ENCODE measurements around the gene GATB. TPM values are rescaled to one million over a fixed set of nuclear protein-coding genes. Genes with fewer than 3 reads are reported as not detected.

The GATB gene
- total RNA-seq, 1 donor from 2014 or later = 18.0 TPM

DNA sequence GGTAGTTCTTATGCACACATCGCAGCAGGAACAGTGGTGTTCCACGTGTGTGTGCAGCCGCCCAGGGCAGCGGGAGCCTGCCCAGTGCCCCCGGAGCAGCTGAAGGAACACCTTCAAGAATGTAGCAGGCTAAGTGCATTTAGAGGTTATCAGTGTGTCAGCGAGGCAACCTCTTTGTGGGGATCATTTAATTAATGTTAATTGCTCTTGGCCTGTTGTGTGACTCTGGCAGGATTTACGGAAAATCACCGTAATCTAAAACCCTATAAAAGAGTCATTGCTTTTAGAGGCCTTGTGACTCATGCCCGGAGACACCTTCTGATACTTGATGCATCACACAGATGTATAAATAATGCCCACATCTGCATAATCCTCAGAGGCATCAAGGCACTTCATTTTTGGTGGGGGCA, 47.3 kb upstream of the GATB start:
- DNase-seq (ENCODE audit: extremely low spot score, unreplicated experiment) = no peak
- Mint-ChIP-seq H3K4me1 (ENCODE audit: unreplicated experiment) (peaks cover 16% of the 10 kb centered on the region), H3K36me3 (ENCODE audit: unreplicated experiment) (no peaks in the 10 kb centered on the region), H3K4me3 (ENCODE audit: unreplicated experiment) (no peak overlapping the region), H3K27me3 (ENCODE audit: unreplicated experiment) (no peaks in the 10 kb centered on the region), H3K9me3 (ENCODE audit: unreplicated experiment) (no peaks in the 10 kb centered on the region), H3K27ac (ENCODE audit: unreplicated experiment) (peak overlapping the region; percentile 36)
- TF ChIP-seq, protein P1, sequence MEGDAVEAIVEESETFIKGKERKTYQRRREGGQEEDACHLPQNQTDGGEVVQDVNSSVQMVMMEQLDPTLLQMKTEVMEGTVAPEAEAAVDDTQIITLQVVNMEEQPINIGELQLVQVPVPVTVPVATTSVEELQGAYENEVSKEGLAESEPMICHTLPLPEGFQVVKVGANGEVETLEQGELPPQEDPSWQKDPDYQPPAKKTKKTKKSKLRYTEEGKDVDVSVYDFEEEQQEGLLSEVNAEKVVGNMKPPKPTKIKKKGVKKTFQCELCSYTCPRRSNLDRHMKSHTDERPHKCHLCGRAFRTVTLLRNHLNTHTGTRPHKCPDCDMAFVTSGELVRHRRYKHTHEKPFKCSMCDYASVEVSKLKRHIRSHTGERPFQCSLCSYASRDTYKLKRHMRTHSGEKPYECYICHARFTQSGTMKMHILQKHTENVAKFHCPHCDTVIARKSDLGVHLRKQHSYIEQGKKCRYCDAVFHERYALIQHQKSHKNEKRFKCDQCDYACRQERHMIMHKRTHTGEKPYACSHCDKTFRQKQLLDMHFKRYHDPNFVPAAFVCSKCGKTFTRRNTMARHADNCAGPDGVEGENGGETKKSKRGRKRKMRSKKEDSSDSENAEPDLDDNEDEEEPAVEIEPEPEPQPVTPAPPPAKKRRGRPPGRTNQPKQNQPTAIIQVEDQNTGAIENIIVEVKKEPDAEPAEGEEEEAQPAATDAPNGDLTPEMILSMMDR (IDR thresholded peaks at IDR 0.05) = no peak

DNA sequence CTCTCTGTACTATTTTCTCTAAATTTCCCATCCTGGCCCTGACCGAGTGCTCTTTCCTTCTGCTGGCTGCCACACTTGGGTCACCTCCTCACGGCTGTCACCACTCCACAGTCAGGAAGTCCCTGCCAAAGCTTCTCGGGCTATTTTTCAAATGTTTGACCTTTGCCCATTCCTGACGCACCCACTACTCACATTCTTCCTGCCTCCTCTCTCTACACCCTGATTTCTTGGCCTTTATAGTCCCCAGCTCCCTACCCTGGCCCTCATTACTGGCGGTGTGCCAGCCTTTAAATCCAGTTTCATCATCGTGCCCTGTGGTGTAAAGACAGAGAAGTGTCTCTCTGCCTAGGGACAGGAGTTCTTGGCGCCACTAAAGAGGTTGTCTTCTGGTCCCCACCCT, 46.4 kb upstream of the GATB start:
- H3K27me3 Mint-ChIP-seq (ENCODE audit: unreplicated experiment) = no peaks in the 10 kb centered on the region
- H3K27ac Mint-ChIP-seq (ENCODE audit: unreplicated experiment) = peak overlapping the region; percentile 91
- no peaks in the 10 kb centered on the region for H3K9me3 Mint-ChIP-seq (ENCODE audit: unreplicated experiment)
- TF ChIP-seq, protein P1 (IDR thresholded peaks at IDR 0.05) = no peak
- no peak for DNase-seq (ENCODE audit: extremely low spot score, unreplicated experiment)
- H3K4me3 Mint-ChIP-seq (ENCODE audit: unreplicated experiment) = no peak overlapping the region
- no peaks in the 10 kb centered on the region for H3K36me3 Mint-ChIP-seq (ENCODE audit: unreplicated experiment)
- H3K4me1 Mint-ChIP-seq (ENCODE audit: unreplicated experiment) = peaks cover 18% of the 10 kb centered on the region

DNA sequence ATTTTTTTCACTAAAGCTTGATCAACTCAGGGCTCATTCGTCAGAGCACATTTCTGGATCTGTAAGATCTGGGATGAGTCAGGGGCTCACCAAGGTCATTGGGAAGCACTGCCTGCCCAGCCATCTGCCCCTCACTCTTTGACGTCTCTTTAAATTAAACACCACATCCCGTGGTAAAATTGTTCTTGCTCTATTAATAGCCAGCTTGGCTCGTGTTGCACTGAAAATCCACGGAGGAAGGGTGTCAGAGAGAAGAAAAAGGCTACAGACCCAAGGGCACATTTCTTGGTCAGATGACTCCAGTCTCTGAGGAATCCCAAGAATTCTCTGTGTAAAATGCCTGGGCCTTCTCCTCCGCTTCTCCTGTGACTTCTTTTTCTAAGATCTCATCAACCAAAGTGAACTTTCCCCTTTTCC, 45.7 kb upstream of the GATB start:
- TF ChIP-seq, protein P1 (IDR thresholded peaks at IDR 0.05) = no peak
- Mint-ChIP-seq H3K9me3 (ENCODE audit: unreplicated experiment) (no peaks in the 10 kb centered on the region), H3K27me3 (ENCODE audit: unreplicated experiment) (no peaks in the 10 kb centered on the region), H3K4me3 (ENCODE audit: unreplicated experiment) (no peak overlapping the region), H3K4me1 (ENCODE audit: unreplicated experiment) (peaks cover 20% of the 10 kb centered on the region), H3K36me3 (ENCODE audit: unreplicated experiment) (no peaks in the 10 kb centered on the region), H3K27ac (ENCODE audit: unreplicated experiment) (peak overlapping the region; percentile 91)
- DNase-seq (ENCODE audit: extremely low spot score, unreplicated experiment) = no peak

DNA sequence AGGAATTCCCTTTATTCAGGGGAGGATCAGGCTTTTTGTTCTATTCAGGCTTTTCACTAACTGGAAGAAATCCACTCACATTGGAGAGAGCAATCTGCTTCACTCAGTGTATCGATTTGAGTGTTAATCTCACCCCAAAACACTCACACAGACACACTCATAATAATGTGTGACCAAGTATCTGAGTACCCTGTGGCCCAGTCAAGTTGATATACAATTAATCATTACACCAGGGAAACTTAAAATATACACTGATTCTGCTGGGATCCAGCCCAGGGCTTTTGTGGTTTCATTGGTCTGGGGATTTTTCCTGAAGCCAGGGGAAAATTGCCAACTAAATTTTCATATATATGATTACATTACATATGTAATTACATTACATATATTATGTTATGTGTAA, 44.0 kb upstream of the GATB start:
- Mint-ChIP-seq H3K27ac (ENCODE audit: unreplicated experiment) (no peak overlapping the region), H3K27me3 (ENCODE audit: unreplicated experiment) (no peaks in the 10 kb centered on the region), H3K36me3 (ENCODE audit: unreplicated experiment) (no peaks in the 10 kb centered on the region), H3K9me3 (ENCODE audit: unreplicated experiment) (no peaks in the 10 kb centered on the region), H3K4me3 (ENCODE audit: unreplicated experiment) (no peak overlapping the region), H3K4me1 (ENCODE audit: unreplicated experiment) (peaks cover 20% of the 10 kb centered on the region)
- TF ChIP-seq, protein P1 (IDR thresholded peaks at IDR 0.05) = no peak
- DNase-seq (ENCODE audit: extremely low spot score, unreplicated experiment) = no peak

DNA sequence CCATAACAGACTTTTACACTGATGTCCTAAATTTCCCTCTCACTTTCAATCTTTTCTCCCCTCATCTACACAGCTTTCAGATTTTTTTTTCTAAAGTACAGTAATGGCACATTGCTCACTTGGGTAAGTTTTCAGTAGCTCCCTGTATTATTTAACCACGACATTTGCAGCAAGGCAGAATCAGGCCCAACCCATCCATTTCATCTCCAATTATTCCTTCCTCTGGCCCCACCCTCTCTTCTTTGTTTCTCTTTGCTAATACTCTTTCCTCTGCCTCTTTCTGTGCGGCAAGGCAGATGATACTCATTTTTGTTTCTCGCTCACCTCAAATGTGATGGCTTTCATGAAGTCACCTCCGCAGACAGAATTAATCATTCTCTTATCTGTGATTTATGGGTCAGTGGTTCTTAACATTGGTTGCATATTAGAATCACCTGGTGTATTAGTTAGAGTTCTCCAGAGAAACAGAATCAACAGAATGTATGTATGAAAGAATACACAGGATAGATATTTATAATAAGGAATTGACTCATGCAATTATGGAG, 43.4 kb upstream of the GATB start:
- Mint-ChIP-seq H3K4me1 (ENCODE audit: unreplicated experiment) (peaks cover 20% of the 10 kb centered on the region), H3K36me3 (ENCODE audit: unreplicated experiment) (no peaks in the 10 kb centered on the region), H3K9me3 (ENCODE audit: unreplicated experiment) (no peaks in the 10 kb centered on the region), H3K27me3 (ENCODE audit: unreplicated experiment) (no peaks in the 10 kb centered on the region), H3K4me3 (ENCODE audit: unreplicated experiment) (no peak overlapping the region), H3K27ac (ENCODE audit: unreplicated experiment) (no peak overlapping the region)
- DNase-seq (ENCODE audit: extremely low spot score, unreplicated experiment) = no peak
- TF ChIP-seq, protein P1 (IDR thresholded peaks at IDR 0.05) = no peak
